GM23338 (cell line): ENCODE data around the gene ALPG.

Experiments
- CREB1 ChIP-seq: fragments of 250-450 bp; sonication (Bioruptor Pico); IDR thresholded peaks from 2 replicates; pipeline ENCODE4 v1.5.0; 2020; ENCODE audit warnings: low read depth, mild to moderate bottlenecking, moderate library complexity
- EZH2 ChIP-seq: fragments of 200-600 bp; sonication (generic); IDR thresholded peaks from one replicate; pipeline ENCODE4 v1.8.0; 2017; ENCODE audit warnings: antibody characterized with exemption, mild to moderate bottlenecking, low read depth; ENCODE audit not compliant: unreplicated experiment
- EZH2phosphoT487 ChIP-seq: fragments of 200-600 bp; sonication (generic); IDR thresholded peaks from one replicate; pipeline ENCODE4 v1.8.1; 2018; ENCODE audit warnings: antibody characterized with exemption; ENCODE audit not compliant: unreplicated experiment
- JUNB ChIP-seq: IDR thresholded peaks from one replicate; pipeline ENCODE4 v1.6.1; 2016; ENCODE audit warnings: antibody characterized with exemption; ENCODE audit not compliant: unreplicated experiment
- POLR2AphosphoS5 ChIP-seq: IDR thresholded peaks from 2 replicates; pipeline ENCODE4 v1.6.1; 2016; ENCODE audit warnings: antibody characterized with exemption, low read depth
- ZNF331 ChIP-seq: fragments of 250-450 bp; sonication (Bioruptor Pico); IDR thresholded peaks from 2 replicates; pipeline ENCODE4 v1.5.0; 2020; ENCODE audit warnings: low read depth, mild to moderate bottlenecking, moderate library complexity
- ZNF462 ChIP-seq: fragments of 250-450 bp; sonication (Bioruptor Pico); IDR thresholded peaks from 2 replicates; pipeline ENCODE4 v1.5.0; 2020; ENCODE audit warnings: mild to moderate bottlenecking, moderate library complexity
- TF ChIP-seq, protein P1 (sequence below), 2 experiments: fragments of 200-600 bp in 1 of 2; sonication (generic) in 1 of 2; conservative IDR thresholded peaks; 2 replicates each; pipeline versions ENCODE4 v1.5.1 to v1.6.1; 2016 to 2017; ENCODE audit warnings: antibody characterized with exemption in 2 of 2, low read depth in 2 of 2, mild to moderate bottlenecking in 2 of 2, moderate library complexity in 1 of 2
- TF ChIP-seq, protein P2 (sequence below): IDR thresholded peaks from one replicate; pipeline ENCODE4 v1.6.1; 2018; ENCODE audit warnings: antibody characterized with exemption; ENCODE audit not compliant: unreplicated experiment
- TF ChIP-seq, protein P3 (sequence below): IDR thresholded peaks from 2 replicates; pipeline ENCODE4 v1.6.1; 2016; ENCODE audit warnings: antibody characterized with exemption

- TF ChIP-seq, protein P1, sequence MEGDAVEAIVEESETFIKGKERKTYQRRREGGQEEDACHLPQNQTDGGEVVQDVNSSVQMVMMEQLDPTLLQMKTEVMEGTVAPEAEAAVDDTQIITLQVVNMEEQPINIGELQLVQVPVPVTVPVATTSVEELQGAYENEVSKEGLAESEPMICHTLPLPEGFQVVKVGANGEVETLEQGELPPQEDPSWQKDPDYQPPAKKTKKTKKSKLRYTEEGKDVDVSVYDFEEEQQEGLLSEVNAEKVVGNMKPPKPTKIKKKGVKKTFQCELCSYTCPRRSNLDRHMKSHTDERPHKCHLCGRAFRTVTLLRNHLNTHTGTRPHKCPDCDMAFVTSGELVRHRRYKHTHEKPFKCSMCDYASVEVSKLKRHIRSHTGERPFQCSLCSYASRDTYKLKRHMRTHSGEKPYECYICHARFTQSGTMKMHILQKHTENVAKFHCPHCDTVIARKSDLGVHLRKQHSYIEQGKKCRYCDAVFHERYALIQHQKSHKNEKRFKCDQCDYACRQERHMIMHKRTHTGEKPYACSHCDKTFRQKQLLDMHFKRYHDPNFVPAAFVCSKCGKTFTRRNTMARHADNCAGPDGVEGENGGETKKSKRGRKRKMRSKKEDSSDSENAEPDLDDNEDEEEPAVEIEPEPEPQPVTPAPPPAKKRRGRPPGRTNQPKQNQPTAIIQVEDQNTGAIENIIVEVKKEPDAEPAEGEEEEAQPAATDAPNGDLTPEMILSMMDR (conservative IDR thresholded peaks at IDR 0.05; ENCODE audit: low read depth in 2 of 2): no peak
- TF ChIP-seq EZH2 (peak; percentile 59), EZH2phosphoT487 (peak; percentile 14), POLR2AphosphoS5 (no peak; the same call in 1 of the 2 replicates), JUNB (no peak), ZNF462 (CRISPR knock-in tag) (no peak), ZNF331 (CRISPR knock-in tag) (no peak), CREB1 (CRISPR knock-in tag) (0 out of 2 replicates have a peak, but pooled peaks have one; percentile 6)
- TF ChIP-seq, protein P2, sequence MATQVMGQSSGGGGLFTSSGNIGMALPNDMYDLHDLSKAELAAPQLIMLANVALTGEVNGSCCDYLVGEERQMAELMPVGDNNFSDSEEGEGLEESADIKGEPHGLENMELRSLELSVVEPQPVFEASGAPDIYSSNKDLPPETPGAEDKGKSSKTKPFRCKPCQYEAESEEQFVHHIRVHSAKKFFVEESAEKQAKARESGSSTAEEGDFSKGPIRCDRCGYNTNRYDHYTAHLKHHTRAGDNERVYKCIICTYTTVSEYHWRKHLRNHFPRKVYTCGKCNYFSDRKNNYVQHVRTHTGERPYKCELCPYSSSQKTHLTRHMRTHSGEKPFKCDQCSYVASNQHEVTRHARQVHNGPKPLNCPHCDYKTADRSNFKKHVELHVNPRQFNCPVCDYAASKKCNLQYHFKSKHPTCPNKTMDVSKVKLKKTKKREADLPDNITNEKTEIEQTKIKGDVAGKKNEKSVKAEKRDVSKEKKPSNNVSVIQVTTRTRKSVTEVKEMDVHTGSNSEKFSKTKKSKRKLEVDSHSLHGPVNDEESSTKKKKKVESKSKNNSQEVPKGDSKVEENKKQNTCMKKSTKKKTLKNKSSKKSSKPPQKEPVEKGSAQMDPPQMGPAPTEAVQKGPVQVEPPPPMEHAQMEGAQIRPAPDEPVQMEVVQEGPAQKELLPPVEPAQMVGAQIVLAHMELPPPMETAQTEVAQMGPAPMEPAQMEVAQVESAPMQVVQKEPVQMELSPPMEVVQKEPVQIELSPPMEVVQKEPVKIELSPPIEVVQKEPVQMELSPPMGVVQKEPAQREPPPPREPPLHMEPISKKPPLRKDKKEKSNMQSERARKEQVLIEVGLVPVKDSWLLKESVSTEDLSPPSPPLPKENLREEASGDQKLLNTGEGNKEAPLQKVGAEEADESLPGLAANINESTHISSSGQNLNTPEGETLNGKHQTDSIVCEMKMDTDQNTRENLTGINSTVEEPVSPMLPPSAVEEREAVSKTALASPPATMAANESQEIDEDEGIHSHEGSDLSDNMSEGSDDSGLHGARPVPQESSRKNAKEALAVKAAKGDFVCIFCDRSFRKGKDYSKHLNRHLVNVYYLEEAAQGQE: no peak
- TF ChIP-seq, protein P3, sequence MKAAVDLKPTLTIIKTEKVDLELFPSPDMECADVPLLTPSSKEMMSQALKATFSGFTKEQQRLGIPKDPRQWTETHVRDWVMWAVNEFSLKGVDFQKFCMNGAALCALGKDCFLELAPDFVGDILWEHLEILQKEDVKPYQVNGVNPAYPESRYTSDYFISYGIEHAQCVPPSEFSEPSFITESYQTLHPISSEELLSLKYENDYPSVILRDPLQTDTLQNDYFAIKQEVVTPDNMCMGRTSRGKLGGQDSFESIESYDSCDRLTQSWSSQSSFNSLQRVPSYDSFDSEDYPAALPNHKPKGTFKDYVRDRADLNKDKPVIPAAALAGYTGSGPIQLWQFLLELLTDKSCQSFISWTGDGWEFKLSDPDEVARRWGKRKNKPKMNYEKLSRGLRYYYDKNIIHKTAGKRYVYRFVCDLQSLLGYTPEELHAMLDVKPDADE: no peak
These were observed 19.7 kb upstream of the ALPG start for GRCh38 chr2:232386740-232387450.
